K562 (cell line): ENCODE results near the gene SHC1. TPM values are rescaled to one million over a fixed set of nuclear protein-coding genes. Genes with fewer than 3 reads are reported as not detected.

Source experiments
- BRD4 ChIP-seq: fragments of 200-600 bp; sonication (generic); IDR thresholded peaks from 2 replicates; pipeline ENCODE4 v1.6.1; 2017; ENCODE audit warnings: inconsistent platforms
- CEBPG ChIP-seq, 3 experiments: fragments of 200-800 bp in 1 of 3; sonication (Bioruptor generic) in 1 of 3; sonication (generic) in 1 of 3; formaldehyde crosslinking in 1 of 3; IDR thresholded peaks in 2 of 3; conservative IDR thresholded peaks in 1 of 3; 2 replicates each; pipeline versions ENCODE4 v1.6.1 to v1.8.0; 2016 to 2022; ENCODE audit warnings: missing compliant biosample characterization in 2 of 3, missing genetic modification characterization in 2 of 3, mild to moderate bottlenecking in 1 of 3, missing genetic modification reagents in 1 of 3
- MYC ChIP-seq, 2 experiments: fragments of 250-450 bp in 1 of 2; sonication (Bioruptor Pico) in 1 of 2; IDR thresholded peaks; 2 replicates each; pipeline versions ENCODE4 v1.5.1 to v1.6.1; 2012 to 2021; ENCODE audit warnings: low read depth in 2 of 2, borderline replicate concordance in 1 of 2, improper control_type of control experiment in 1 of 2, low read length in 1 of 2, mild to moderate bottlenecking in 1 of 2, moderate library complexity in 1 of 2
- NCOA2 ChIP-seq, 2 experiments: fragments of 450-650 bp; IDR thresholded peaks; 2 replicates each; pipeline ENCODE4 v1.6.1; 2018; ENCODE audit warnings: mild to moderate bottlenecking in 2 of 2, moderate library complexity in 1 of 2; ENCODE audit not compliant: partially characterized antibody in 2 of 2
- NFRKB ChIP-seq: fragments of 450-650 bp; IDR thresholded peaks from 2 replicates; pipeline ENCODE4 v1.6.1; 2016; ENCODE audit warnings: low read depth
- PRDM10 ChIP-seq: fragments of 450-650 bp; IDR thresholded peaks from 2 replicates; pipeline ENCODE4 v1.6.1; 2018; ENCODE audit not compliant: partially characterized antibody
- RBM22 ChIP-seq: fragments of 200-400 bp; formaldehyde crosslinking; IDR thresholded peaks from 2 replicates; pipeline ENCODE4 v1.6.1; 2018; ENCODE audit warnings: low read length, low read depth; ENCODE audit not compliant: poor library complexity, severe bottlenecking
- ZNF143 ChIP-seq: sonication (generic); formaldehyde crosslinking; IDR thresholded peaks from 2 replicates; pipeline ENCODE4 v1.9.0; 2022; ENCODE audit warnings: mild to moderate bottlenecking, missing genetic modification reagents
- ZNF699 ChIP-seq: fragments of 250-450 bp; sonication (Bioruptor Pico); IDR thresholded peaks from 2 replicates; pipeline ENCODE4 v1.8.0; 2021; ENCODE audit warnings: mild to moderate bottlenecking, moderate library complexity; ENCODE audit not compliant: insufficient replicate concordance
- polyA plus RNA-seq, 8 experiments: library from polyadenylated mRNA; depleted of rRNA in 4 of 8; stranded (reverse) in 5 of 8; unstranded in 3 of 8; fragments of >200 nt; fragmentation: Nextera tagmentation in 2 of 8; fragmentation: Illumina TruSeq in 1 of 8; extraction: Ambion mirVana in 2 of 8; extraction: Trizol in 1 of 8; gene quantifications; 2 replicates each; pipeline versions ENCODE4 v1.2.1 to v1.2.3, GENCODE V29; 2011 to 2014; ENCODE audit warnings: inconsistent platforms in 1 of 8, missing spikeins in 1 of 8
- total RNA-seq, 7 experiments: library from RNA; depleted of rRNA in 6 of 7; stranded (reverse); fragments of >200 nt in 6 of 7; fragmentation: Illumina TruSeq in 2 of 7; extraction: Trizol in 2 of 7; gene quantifications; 2 replicates each; pipeline versions ENCODE4 v1.2.1 to v1.2.3, GENCODE V29; 2011 to 2021; ENCODE audit warnings: low replicate concordance in 1 of 7
- TF ChIP-seq, protein P1 (sequence below): sonication (generic); formaldehyde crosslinking; IDR thresholded peaks from 2 replicates; pipeline ENCODE4 v1.8.1; 2023; ENCODE audit warnings: mild to moderate bottlenecking, missing genetic modification reagents
- TF ChIP-seq, protein P2 (sequence below), 2 experiments: fragments of 450-650 bp; IDR thresholded peaks; 2 replicates each; pipeline ENCODE4 v1.6.1; 2016; ENCODE audit warnings: mild to moderate bottlenecking in 2 of 2, borderline replicate concordance in 1 of 2, low read depth in 1 of 2, moderate library complexity in 1 of 2

Gene SHC1
- total and polyA plus RNA-seq, 9 of the 15 experiments (the other 6 are each of a cell fraction or from before 2014, with no cell fraction given), result 4.1 to 113 (median 51.9) TPM

DNA sequence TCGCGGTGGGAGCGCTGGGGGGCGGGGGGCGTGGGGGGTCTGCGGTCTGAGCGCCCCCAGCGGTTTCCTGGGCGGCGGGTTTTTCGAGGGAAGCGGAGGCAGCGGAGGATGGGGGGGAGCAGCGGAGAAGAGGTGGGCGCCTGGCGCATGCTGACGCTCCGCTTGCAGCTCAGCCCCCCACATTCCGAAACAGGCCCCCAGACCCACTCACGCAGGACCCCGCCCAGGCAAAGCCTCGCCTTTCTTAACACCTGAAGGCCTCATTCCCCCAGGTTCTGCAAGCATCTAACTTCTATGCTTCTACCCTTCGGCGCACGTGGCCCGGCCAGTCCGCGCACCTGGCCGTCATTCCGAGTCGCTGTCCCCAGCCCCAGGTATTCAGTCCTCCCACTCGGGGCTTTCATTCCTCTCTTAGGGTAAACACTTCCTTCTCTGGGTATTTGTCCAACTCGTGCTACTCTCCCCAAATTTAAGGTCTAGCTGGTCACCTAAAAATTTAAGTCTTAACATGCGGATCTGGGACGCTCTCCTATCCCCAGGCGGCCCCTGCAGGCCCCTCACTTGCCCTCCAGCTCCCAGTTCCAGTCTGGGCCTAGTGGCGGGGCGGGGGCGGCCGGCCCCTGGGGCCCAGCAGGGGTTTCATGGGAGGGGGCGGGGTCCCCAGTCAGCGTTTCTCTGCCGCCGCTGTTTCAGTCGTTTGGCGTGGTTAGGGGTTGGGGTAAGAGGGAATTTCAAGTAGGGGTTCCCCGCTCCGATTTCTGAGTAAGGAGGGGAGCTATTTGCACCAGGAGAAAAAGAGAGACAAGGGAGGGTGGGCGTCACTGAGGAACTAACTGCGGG, 29.2 kb upstream of the SHC1 start (continued):
- TF ChIP-seq PRDM10, result peak; percentile 76
- TF ChIP-seq NCOA2 (IDR thresholded peaks at IDR 0.05; ENCODE audit: partially characterized antibody in 2 of 2), result no peak
- peak; percentile 96 for TF ChIP-seq MYC (IDR thresholded peaks at IDR 0.05; ENCODE audit: low read depth, low read length)
- peak; percentile 84 for TF ChIP-seq MYC (CRISPR knock-in tag; IDR thresholded peaks at IDR 0.05; ENCODE audit: borderline replicate concordance, low read depth)
- TF ChIP-seq, protein P1, sequence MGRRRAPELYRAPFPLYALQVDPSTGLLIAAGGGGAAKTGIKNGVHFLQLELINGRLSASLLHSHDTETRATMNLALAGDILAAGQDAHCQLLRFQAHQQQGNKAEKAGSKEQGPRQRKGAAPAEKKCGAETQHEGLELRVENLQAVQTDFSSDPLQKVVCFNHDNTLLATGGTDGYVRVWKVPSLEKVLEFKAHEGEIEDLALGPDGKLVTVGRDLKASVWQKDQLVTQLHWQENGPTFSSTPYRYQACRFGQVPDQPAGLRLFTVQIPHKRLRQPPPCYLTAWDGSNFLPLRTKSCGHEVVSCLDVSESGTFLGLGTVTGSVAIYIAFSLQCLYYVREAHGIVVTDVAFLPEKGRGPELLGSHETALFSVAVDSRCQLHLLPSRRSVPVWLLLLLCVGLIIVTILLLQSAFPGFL, result no peak
- peak; percentile 68 for TF ChIP-seq NFRKB
- no peak for TF ChIP-seq ZNF699 (CRISPR knock-in tag)
- TF ChIP-seq RBM22, result no peak
- TF ChIP-seq CEBPG (CRISPR knock-in tag; IDR thresholded peaks at IDR 0.05), result no peak
- no peak for TF ChIP-seq CEBPG (tag; conservative IDR thresholded peaks at IDR 0.05 in 1 of 2, IDR thresholded peaks at IDR 0.05 in 1 of 2)
- TF ChIP-seq ZNF143 (CRISPR knock-in tag), result no peak
- TF ChIP-seq BRD4, result no peak
- TF ChIP-seq, protein P2, sequence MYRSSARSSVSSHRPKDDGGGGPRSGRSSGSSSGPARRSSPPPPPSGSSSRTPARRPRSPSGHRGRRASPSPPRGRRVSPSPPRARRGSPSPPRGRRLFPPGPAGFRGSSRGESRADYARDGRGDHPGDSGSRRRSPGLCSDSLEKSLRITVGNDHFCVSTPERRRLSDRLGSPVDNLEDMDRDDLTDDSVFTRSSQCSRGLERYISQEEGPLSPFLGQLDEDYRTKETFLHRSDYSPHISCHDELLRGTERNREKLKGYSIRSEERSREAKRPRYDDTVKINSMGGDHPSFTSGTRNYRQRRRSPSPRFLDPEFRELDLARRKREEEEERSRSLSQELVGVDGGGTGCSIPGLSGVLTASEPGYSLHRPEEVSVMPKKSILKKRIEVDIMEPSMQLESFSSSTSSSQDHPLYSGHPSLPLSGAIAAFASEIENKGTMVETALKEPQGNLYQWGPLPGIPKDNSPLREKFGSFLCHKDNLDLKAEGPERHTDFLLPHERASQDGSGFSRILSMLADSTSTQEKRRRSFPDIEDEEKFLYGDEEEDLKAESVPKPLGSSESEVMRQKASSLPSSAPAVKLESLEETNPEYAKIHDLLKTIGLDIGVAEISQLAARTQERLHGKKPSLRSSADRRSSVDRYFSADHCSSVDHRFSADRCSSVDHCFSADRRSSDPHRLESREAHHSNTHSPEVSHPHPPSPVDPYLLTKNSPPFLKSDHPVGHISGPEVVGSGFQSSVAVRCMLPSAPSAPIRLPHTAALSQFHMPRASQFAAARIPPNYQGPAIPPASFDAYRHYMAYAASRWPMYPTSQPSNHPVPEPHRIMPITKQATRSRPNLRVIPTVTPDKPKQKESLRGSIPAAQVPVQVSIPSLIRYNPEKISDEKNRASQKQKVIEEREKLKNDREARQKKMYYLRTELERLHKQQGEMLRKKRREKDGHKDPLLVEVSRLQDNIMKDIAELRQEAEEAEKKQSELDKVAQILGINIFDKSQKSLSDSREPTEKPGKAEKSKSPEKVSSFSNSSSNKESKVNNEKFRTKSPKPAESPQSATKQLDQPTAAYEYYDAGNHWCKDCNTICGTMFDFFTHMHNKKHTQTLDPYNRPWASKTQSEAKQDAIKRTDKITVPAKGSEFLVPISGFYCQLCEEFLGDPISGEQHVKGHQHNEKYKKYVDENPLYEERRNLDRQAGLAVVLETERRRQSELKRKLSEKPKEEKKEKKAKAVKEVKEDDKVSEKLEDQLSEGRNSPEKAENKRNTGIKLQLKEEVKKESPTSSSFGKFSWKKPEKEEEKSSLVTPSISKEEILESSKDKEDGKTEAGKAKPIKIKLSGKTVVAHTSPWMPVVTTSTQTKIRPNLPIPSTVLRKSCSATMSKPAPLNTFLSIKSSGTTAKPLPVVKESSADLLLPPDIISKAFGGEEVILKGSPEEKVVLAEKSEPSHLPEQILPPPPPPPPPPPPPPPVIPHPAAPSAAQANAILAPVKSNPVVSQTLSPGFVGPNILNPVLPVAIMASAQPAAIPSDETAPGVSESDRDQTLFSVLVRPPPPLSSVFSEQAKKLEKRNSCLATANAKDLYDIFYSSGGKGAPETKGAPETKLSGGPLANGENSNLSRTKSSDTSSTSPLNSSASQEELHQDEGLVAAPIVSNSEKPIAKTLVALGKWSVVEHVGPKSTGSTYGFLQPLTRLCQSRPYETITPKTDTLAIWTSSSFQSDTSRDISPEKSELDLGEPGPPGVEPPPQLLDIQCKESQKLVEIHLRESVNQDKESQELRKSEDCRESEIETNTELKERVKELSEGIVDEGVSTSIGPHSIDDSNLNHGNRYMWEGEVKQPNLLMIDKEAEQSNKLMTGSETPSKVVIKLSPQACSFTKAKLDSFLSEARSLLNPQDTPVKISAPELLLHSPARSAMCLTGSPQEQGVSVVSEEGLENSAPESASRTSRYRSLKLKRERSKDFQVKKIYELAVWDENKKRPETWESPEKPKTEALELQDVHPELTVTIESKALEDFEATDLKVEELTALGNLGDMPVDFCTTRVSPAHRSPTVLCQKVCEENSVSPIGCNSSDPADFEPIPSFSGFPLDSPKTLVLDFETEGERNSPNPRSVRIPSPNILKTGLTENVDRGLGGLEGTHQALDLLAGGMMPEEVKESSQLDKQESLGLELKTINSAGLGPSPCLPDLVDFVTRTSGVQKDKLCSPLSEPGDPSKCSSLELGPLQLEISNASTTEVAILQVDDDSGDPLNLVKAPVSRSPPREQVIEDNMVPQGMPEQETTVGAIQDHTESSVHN (IDR thresholded peaks at IDR 0.05; ENCODE audit: borderline replicate concordance in 1 of 2, low read depth in 1 of 2), result no peak
